T-helper 22 cell (primary cell): Measurements from ENCODE around the gene SBK2.
"Not testable (repeated sequence)": the region's sequence is repeated elsewhere in the genome, so short reads cannot be mapped to it uniquely, and the experiment has no call there.

ENCODE experiments used
- DNase-seq: peaks from one replicate; pipeline ENCODE4 v3.0.0-alpha.2; 2020; ENCODE audit warnings: low read depth

Gene SBK2

GRCh38 chr19:55500368-55500952 lies 36.5 kb downstream of the SBK2 start:
- DNase-seq = no peak

- DNase-seq = no peak
Measured at GRCh38 chr19:55498246-55498840, 38.6 kb downstream of the SBK2 start.

- DNase-seq = no peak
Measured at GRCh38 chr19:55497763-55498162, 39.2 kb downstream of the SBK2 start.

GRCh38 chr19:55496820-55497219 lies 40.1 kb downstream of the SBK2 start:
- DNase-seq = not testable (repeated sequence)

DNA sequence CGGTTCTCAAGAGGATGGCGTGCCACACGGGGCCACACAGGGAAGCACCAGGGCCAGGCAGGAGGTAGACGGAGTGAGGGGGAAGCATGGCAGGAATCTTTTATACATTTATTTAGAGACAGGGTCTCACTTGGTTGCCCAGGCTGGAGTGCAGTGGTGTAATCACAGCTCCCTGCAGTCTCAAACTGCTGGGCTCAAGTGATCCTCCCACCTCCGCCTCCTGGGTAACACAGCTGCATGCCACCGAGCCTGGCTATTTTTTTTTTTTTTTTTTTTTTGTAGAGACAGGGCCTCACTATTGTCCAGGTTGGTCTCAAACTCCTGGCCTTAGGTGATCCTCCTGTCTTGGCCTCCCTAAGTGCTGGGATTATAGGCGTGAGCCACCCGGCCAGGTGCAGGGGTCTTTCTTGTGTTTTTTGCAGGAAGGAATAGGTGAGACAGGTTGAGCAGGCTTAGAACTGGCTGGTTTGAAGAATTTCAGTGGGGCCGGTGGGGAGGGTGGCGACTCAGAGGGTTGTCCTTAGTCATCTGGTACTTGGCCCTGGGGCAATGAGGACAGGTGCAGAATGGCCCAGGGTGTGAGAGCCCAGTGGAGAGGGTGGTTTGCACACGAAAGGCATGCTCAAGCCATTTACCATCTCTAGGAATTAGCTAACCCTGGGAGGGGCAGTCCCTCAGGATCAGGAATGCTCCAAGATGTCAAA lies 41.1 kb downstream of the SBK2 start:
- no peak for DNase-seq

GRCh38 chr19:55494172-55494761 lies 42.7 kb downstream of the SBK2 start:
- no peak for DNase-seq

DNA sequence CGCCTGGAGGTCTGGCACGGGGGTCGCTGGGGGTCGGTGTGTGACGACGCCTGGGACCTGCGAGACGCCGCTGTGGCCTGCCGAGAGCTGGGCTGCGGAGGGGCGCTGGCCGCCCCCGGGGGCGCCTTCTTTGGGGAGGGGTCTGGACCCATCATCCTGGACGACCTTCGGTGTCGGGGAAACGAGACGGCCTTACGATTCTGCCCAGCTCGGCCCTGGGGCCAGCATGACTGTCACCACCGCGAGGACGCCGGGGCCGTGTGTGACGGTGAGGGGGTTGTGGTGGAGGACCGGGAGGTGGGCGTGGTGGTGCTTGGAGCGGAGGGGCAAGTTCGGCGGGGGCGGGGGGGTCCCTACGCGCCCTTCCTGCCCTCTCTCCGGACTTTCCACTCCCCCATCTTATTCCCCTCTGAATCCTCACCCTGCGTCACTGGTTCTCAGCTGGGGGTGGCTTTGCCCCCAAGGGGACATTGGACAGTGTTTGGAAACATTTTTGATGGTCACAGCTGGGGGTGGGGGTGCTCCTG lies 43.2 kb downstream of the SBK2 start:
- no peak for DNase-seq

DNA sequence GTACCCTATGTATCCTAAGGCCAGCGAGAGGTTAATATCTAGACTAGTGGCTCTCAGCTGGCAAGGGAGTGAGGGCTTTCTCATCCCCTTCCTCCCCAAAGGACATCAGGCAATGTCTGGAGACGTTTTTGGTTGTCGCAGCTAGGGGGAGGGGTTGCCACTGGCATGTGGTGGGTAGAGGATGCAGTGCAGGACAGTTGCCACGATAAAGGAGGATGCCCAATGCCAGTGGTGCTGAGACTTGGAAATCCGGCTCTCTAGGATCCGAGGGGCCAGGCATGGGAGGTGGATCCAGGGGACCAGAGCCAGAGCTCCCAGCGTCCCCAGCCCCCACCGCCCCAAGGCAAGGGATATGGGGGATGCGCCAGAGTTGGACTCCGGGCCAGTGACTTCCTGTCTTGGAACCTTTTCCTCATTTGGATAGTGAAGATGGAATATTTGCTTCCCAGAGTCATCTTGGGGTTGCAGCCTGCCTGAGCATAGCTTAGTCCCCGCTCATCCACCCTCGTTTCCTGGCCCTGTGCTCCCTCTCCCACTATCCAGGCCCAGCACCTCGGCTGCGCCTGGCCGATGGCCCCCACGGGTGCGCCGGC lies 43.8 kb downstream of the SBK2 start:
- DNase-seq = no peak

- no peak for DNase-seq
Measured at GRCh38 chr19:55492362-55492944, 44.5 kb downstream of the SBK2 start.

- DNase-seq = no peak
Measured at GRCh38 chr19:55491546-55492360, 45.2 kb downstream of the SBK2 start.

DNA sequence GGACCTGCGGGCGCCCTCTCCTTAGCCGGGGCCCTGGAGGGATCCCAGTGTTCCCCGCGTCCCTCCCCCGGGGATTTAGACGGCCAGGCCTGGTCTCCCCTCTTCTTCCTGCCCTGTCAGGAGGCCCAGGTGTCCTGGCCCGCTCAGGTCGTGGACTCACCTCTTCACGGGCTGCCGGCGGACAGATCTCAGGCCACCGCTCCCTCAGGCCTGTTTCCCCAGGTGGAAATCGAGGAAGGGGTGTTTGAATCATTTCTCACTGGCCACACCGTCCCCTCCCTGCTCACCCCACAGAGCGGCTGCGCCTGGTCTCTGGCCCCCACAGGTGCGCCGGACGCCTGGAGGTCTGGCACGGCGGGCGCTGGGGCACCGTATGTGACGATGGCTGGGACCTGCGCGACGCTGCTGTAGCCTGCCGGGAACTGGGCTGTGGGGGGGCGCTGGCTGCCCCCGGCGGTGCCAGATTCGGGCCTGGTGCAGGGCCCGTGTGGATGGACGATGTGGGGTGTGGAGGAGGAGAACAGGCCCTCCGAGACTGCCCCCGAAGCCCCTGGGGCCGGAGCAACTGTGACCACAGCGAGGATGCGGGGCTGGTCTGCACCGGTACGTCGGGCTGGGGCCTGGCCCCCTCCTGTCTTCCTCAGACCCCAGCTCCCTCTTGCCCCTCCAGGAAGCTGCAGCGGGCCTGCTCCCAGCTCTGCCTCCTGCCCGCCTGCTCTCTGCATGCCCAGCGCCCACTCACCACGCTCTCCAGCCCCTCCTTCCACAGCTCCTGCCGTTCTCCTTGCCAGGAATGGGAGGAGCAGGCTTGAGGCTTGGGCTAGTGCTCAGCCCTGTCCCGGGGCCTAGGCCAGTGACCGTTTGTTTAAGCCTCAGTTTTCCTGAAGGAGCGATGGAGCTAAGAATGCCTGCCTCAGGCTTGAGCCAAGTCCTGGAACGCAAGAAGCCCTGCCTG lies 46.2 kb downstream of the SBK2 start:
- DNase-seq = no peak

DNA sequence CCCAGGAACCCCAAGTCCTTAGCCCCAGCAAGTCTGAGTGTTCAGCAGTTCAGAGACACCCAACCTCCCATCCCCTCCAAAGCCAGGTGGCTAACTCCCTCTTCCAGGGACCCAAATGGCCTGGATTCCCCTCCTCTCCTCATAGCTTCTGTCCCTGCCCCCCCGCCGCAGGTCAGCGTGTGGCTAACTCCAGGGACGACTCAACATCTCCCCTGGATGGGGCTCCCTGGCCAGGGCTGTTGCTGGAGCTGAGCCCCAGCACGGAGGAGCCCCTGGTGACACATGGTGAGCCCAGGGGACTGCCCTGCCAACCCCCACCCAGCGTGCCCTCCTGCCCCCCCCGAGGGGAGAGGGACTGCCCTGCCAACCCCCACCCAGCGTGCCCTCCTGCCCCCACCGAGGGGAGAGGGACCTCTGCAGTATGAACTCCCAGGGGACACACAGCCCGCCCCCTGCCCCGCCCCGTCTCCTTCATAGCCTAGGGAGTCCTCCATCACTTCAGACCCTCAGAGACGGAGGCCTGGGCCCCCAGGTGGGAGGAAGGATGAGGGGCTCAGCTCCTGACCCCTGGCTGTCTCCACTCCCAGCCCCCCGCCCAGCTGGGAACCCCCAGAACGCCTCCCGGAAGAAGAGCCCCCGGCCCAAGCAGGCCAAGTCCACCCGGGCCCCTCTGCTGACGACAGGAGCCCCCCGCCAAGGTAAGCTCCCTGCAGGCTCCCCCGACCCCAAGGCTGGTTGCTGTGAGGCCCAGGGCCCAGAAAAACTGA lies 47.0 kb downstream of the SBK2 start:
- no peak for DNase-seq

DNA sequence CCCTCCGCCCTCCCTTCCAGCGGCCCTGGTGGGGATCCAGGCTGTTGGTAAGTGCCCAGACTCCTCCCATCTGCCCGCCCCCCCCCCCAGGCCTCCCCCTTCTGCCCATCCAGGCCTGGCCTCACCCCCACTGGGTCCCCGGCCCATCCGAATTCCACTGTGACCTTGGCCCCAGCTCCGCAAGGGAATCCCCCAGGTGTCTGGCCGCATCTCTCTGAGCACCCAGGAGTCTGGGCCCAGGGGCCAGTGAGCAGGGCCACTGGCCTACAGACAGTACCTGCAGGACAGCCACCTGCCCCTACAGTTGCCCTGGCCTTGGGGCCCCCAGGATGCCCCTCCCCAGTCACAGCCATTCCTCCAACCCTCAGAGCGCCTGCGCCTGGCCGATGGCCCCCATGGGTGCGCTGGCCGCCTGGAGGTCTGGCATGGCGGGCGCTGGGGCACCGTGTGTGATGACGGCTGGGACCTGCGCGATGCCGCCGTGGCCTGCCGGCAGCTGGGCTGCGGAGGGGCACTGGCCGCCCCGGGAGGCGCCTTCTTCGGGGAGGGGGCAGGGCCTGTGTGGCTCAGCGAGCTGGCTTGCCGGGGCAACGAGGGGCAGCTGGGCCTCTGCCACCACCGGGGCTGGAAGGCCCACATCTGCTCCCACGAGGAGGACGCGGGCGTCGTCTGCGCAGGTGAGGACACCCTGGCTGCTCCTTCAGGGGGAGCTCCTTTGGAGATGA lies 47.8 kb downstream of the SBK2 start:
- DNase-seq = no peak

GRCh38 chr19:55487924-55488687 lies 48.8 kb downstream of the SBK2 start, which contains the start of gene SSC5D:
Gene SSC5D (plus strand): TSS chr19:55488436. CDS start chr19:55488590, 154 bp downstream.
- no peak for DNase-seq

GRCh38 chr19:55486971-55487923 lies 49.7 kb downstream of the SBK2 start:
- no peak for DNase-seq
